ENCODE data around the gene ZYX. TPM values are rescaled to one million over a fixed set of nuclear protein-coding genes. Genes with fewer than 3 reads are reported as not detected.

Gene ZYX
- total RNA-seq, 2 donors from 2014 or later, result 54.9 to 110 TPM

- Histone ChIP-seq H3K27me3 (no peaks in the 10 kb centered on the region), H3K4me3 (no peak overlapping the region), H3K9me3 (no peaks in the 10 kb centered on the region), H3K27ac (no peak overlapping the region), H3K36me3 (no peaks in the 10 kb centered on the region), H3K4me1 (peaks cover 1% of the 10 kb centered on the region), H3K9ac (ENCODE audit: low read depth in 2 of 2, low read length in 2 of 2) (no peak overlapping the region)
- intact Hi-C loops (cut with DNase I), result no loop called here
- TF ChIP-seq CTCF (IDR thresholded peaks at IDR 0.05), result no peak
- no peak for DNase-seq
These were observed 7.8 kb upstream of the ZYX start for GRCh38 chr7:143373255-143373794.

- H3K4me1 ChIP-seq, result no peaks in the 10 kb centered on the region
- no peaks in the 10 kb centered on the region for H3K27me3 ChIP-seq
- intact Hi-C loops (cut with DNase I), result no loop called here
- no peak overlapping the region for H3K27ac ChIP-seq
- H3K9me3 ChIP-seq, result no peaks in the 10 kb centered on the region
- no peak overlapping the region for H3K9ac ChIP-seq (ENCODE audit: low read depth in 2 of 2, low read length in 2 of 2)
- TF ChIP-seq CTCF (IDR thresholded peaks at IDR 0.05), result no peak
- no peak overlapping the region for H3K4me3 ChIP-seq
- no peaks in the 10 kb centered on the region for H3K36me3 ChIP-seq
- no peak for DNase-seq
These were observed 6.6 kb upstream of the ZYX start for GRCh38 chr7:143374561-143374960.

GRCh38 chr7:143375298-143376034 is 5.7 kb upstream of the ZYX start:
- peak overlapping the region; percentile 10 for H3K27ac ChIP-seq
- H3K4me1 ChIP-seq, result no peaks in the 10 kb centered on the region

GRCh38 chr7:143376396-143376795 is 4.7 kb upstream of the ZYX start:
- no peaks in the 10 kb centered on the region for H3K36me3 ChIP-seq
- H3K9ac ChIP-seq (ENCODE audit: low read depth in 2 of 2, low read length in 2 of 2), result no peak overlapping the region
- H3K27me3 ChIP-seq, result no peaks in the 10 kb centered on the region
- no peak for TF ChIP-seq CTCF (IDR thresholded peaks at IDR 0.05)
- intact Hi-C loops (cut with DNase I), result no loop called here
- H3K27ac ChIP-seq, result no peak overlapping the region
- no peak overlapping the region for H3K4me3 ChIP-seq
- no peaks in the 10 kb centered on the region for H3K4me1 ChIP-seq
- H3K9me3 ChIP-seq, result no peaks in the 10 kb centered on the region
- DNase-seq, result no peak

More at GRCh38 chr7:143375298-143376034, 5.7 kb upstream of the ZYX start:
- intact Hi-C loops (cut with DNase I), result no loop called here
- no peaks in the 10 kb centered on the region for H3K27me3 ChIP-seq
- H3K36me3 ChIP-seq, result no peaks in the 10 kb centered on the region
- H3K4me3 ChIP-seq, result no peak overlapping the region
- no peaks in the 10 kb centered on the region for H3K9me3 ChIP-seq
- no peak for DNase-seq
- no peak for TF ChIP-seq CTCF (IDR thresholded peaks at IDR 0.05)
- H3K9ac ChIP-seq (ENCODE audit: low read depth in 2 of 2, low read length in 2 of 2), result peak overlapping the region in 1 of 2 donors; percentile 28

GRCh38 chr7:143379611-143380259 is 1.4 kb upstream of the ZYX start:
- no peak for TF ChIP-seq CTCF (IDR thresholded peaks at IDR 0.05)
- Histone ChIP-seq H3K4me1 (peaks cover 7% of the 10 kb centered on the region), H3K4me3 (peak overlapping the region; percentile 89), H3K9ac (ENCODE audit: low read depth in 2 of 2, low read length in 2 of 2) (peak overlapping the region; percentile 85 to 95), H3K27ac (peak overlapping the region; percentile 100), H3K27me3 (no peaks in the 10 kb centered on the region), H3K9me3 (no peaks in the 10 kb centered on the region), H3K36me3 (no peaks in the 10 kb centered on the region)
- DNase-seq, result no peak
- intact Hi-C loops (cut with DNase I), result loop anchor here (5.0 to 10.0 kb wide), 2 partner anchors 38 to 115 kb away; partner anchors contain the start of gene GSTK1

Measured in colonic mucosa (tissue), 4 donors.